ENCODE measurements around the gene NOP53. TPM values are rescaled to one million over a fixed set of nuclear protein-coding genes. Genes with fewer than 3 reads are reported as not detected.

The NOP53 gene
- total and polyA plus RNA-seq, 2 of the 8 experiments (the other 6 are each of a cell fraction or from before 2014, with no cell fraction given): 107 to 245 TPM

DNA sequence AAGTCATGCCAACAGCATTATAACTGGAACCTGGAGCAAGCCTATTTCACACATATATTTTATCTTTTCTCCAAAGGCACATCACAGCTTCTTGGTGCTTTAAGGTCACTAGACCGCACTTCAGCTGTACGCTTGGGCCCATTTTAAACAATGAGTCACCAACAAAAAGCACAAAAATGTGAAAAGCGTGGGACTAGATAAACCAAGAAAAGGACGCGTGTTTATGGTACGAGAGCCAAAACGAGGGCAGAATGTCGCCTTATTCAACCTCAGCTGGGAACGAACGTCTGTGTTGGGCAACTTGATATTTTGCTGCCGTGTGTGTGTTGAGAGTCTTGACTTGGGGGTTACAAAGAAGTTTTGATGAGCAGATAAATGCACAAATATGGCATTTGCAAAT is 41.3 kb upstream of the NOP53 start:
- Histone ChIP-seq H2BK12ac (ENCODE audit: low read depth, low read length) (no peak overlapping the region), H4K8ac (ENCODE audit: extremely low read depth, insufficient read depth, low read length) (no peak overlapping the region), H2BK5ac (ENCODE audit: low read depth, low read length) (no peak overlapping the region), H4K20me1 (replicated peaks in 1 of 2; ENCODE audit: control insufficient read depth in 1 of 2, insufficient read depth in 2 of 2, low read length in 2 of 2) (peaks cover 0 to 1% of the 10 kb centered on the region in 2 experiments), H3K4me1 (replicated peaks in 1 of 4; ENCODE audit: control insufficient read depth in 3 of 4, insufficient read depth in 4 of 4, low read length in 3 of 4) (peaks cover 0 to under 1% (median 0%) of the 10 kb centered on the region in 4 experiments; a peak in 1 of 7 replicates), H3K4me2 (ENCODE audit: insufficient read depth in 1 of 2, low read depth in 2 of 2, low read length in 2 of 2) (no peak overlapping the region), H3K79me2 (ENCODE audit: control insufficient read depth in 1 of 2, insufficient read depth in 2 of 2, low read length in 2 of 2) (no peaks in the 10 kb centered on the region), H3K23ac (ENCODE audit: insufficient read length) (no peak overlapping the region), H3K56ac (replicated peaks; ENCODE audit: insufficient read length, low read depth, low read length) (no peak overlapping the region), H4K5ac (ENCODE audit: insufficient read length, low read depth, low read length) (no peak overlapping the region), H4K91ac (replicated peaks; ENCODE audit: insufficient read length, low read length) (no peak overlapping the region), H3K79me1 (ENCODE audit: low read depth, low read length) (no peaks in the 10 kb centered on the region), H3K27ac (ENCODE audit: low read depth, low read length) (no peak overlapping the region), H3K9me3 (ENCODE audit: insufficient read depth in 2 of 2, low read depth in 1 of 2, low read length in 1 of 2) (no peaks in the 10 kb centered on the region), H2BK20ac (ENCODE audit: low read length) (no peak overlapping the region), H3K9ac (replicated peaks in 1 of 4; ENCODE audit: extremely low read depth in 1 of 4, low read depth in 3 of 4, low read length in 3 of 4) (no peak overlapping the region), H3K23me2 (ENCODE audit: low read depth, low read length) (no peaks in the 10 kb centered on the region), H3K4me3 (ENCODE audit: extremely low read depth in 1 of 4, insufficient read depth in 2 of 4, low read depth in 3 of 4, low read length in 4 of 4) (no peak overlapping the region), H3K36me3 (ENCODE audit: control insufficient read depth in 2 of 4, insufficient read depth in 4 of 4, low read length in 3 of 4) (peaks cover under 1 to 19% (median 4%) of the 10 kb centered on the region in 4 experiments; a peak in 6 of 8 replicates), H2BK120ac (replicated peaks; ENCODE audit: low read depth, low read length) (no peak overlapping the region), H2AK5ac (ENCODE audit: low read depth, low read length) (no peak overlapping the region), H3K18ac (ENCODE audit: extremely low read depth, low read length) (no peak overlapping the region), H2AFZ (ENCODE audit: low read length) (no peak overlapping the region), H3K4ac (replicated peaks; ENCODE audit: insufficient read length, low read depth, low read length) (no peak overlapping the region), H2BK15ac (ENCODE audit: low read length) (no peak overlapping the region), H3K27me3 (replicated peaks in 1 of 4; ENCODE audit: control insufficient read depth in 3 of 4, extremely low read depth in 1 of 4, insufficient read depth in 3 of 4, low read length in 3 of 4) (no peaks in the 10 kb centered on the region), H3K14ac (ENCODE audit: insufficient read length) (no peak overlapping the region)
- TF ChIP-seq SP2 (IDR thresholded peaks at IDR 0.05; ENCODE audit: low read length) (no peak), HDAC6 (IDR thresholded peaks at IDR 0.05; ENCODE audit: low read depth, low read length) (no peak), EZH2 (IDR thresholded peaks at IDR 0.05; ENCODE audit: low read depth, low read length, severe bottlenecking) (no peak), SP1 (IDR thresholded peaks at IDR 0.05; ENCODE audit: low read depth, low read length) (no peak), GABPA (IDR thresholded peaks at IDR 0.05; ENCODE audit: borderline replicate concordance, insufficient read depth, low read length) (no peak), CTBP2 (IDR thresholded peaks at IDR 0.05; ENCODE audit: borderline replicate concordance, insufficient read depth, insufficient read length, low read length) (no peak), YY1 (IDR thresholded peaks at IDR 0.05; ENCODE audit: low read depth, low read length) (no peak), TEAD4 (IDR thresholded peaks at IDR 0.05; ENCODE audit: low read depth, low read length) (no peak), SUZ12 (IDR thresholded peaks at IDR 0.05; ENCODE audit: low read length) (no peak), SP4 (IDR thresholded peaks at IDR 0.05; ENCODE audit: low read length) (no peak)
- TF ChIP-seq, protein P1, sequence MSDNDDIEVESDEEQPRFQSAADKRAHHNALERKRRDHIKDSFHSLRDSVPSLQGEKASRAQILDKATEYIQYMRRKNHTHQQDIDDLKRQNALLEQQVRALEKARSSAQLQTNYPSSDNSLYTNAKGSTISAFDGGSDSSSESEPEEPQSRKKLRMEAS (IDR thresholded peaks at IDR 0.05): no peak
- TF ChIP-seq, protein P2, sequence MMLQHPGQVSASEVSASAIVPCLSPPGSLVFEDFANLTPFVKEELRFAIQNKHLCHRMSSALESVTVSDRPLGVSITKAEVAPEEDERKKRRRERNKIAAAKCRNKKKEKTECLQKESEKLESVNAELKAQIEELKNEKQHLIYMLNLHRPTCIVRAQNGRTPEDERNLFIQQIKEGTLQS (IDR thresholded peaks at IDR 0.05; ENCODE audit: insufficient read depth, low read depth, low read length): no peak
- FAIRE-seq: no peak
- ChIA-PET POLR2A (ENCODE audit: partially characterized antibody) (interaction anchor here (1.1 to 1.9 kb wide), 2 partner anchors 41 to 213 kb away, joined by 3 to 5 read pairs; partner anchors contain the start of gene NOP53), CTCF (ENCODE audit: partially characterized antibody) (interaction anchor here (0.8 to 24.9 kb wide), 9 partner anchors 8 to 419 kb away, joined by 3 to 436 read pairs (median 3); partner anchors contain the start of gene EHD2)
- WGBS, 2 experiments (ENCODE audit: extremely low coverage in 1 of 2, insufficient coverage in 1 of 2, insufficient read length in 1 of 2, insufficient replicate concordance in 2 of 2, low coverage in 1 of 2, low lambda C conversion rate in 2 of 2, missing lambda C conversion rate in 1 of 2): 95% methylated on average over 11 of the region's 11 CpGs; no CpG with 5 or more reads in 1 of the 2 experiments
- no peak for DNase-seq (ENCODE audit: low read depth in 1 of 2, low spot score in 2 of 2)
